Sigmoid colon (tissue), 7 donors: ENCODE data around the gene SNTB2. TPM values are rescaled to one million over a fixed set of nuclear protein-coding genes. Genes with fewer than 3 reads are reported as not detected.

Source experiments
- DNase-seq: peaks from one replicate; pipeline ENCODE4 v3.0.0-alpha.2; 2019
- H3K27ac ChIP-seq, 4 donors: fragments of 200-600 bp; sonication (generic); one replicate each; pipeline ENCODE4 v1.5.1; 2016 to 2019; ENCODE audit warnings: mild to moderate bottlenecking in 1 of 4
- H3K27me3 ChIP-seq, 3 donors: fragments of 200-600 bp; sonication (generic); one replicate each; pipeline ENCODE4 v1.5.1; 2019; ENCODE audit warnings: mild to moderate bottlenecking in 1 of 3
- H3K36me3 ChIP-seq, 4 donors: fragments of 200-600 bp; sonication (generic); one replicate each; pipeline ENCODE4 v1.5.1; 2016 to 2019
- H3K4me1 ChIP-seq, 4 donors: fragments of 200-600 bp; sonication (generic); one replicate each; pipeline ENCODE4 v1.5.1; 2017 to 2019
- H3K4me3 ChIP-seq, 4 donors: fragments of 200-600 bp; sonication (generic); one replicate each; pipeline ENCODE4 v1.5.1; 2017 to 2019; ENCODE audit warnings: mild to moderate bottlenecking in 2 of 4, moderate library complexity in 1 of 4
- H3K9me3 ChIP-seq, 4 donors: fragments of 200-600 bp in 3 of 4; sonication (generic) in 3 of 4; one replicate each; pipeline versions ENCODE4 v1.5.1 to v1.6.1; 2013 to 2019
- EP300 ChIP-seq, 4 donors: sonication (generic); formaldehyde crosslinking; IDR thresholded peaks; one replicate each; pipeline ENCODE4 v1.6.1; 2017; ENCODE audit warnings: antibody characterized with exemption in 4 of 4
- POLR2A ChIP-seq, 2 donors: fragments of 450-650 bp; IDR thresholded peaks; one replicate each; pipeline ENCODE4 v1.6.1; 2016; ENCODE audit warnings: antibody characterized with exemption in 2 of 2, mild to moderate bottlenecking in 2 of 2, moderate library complexity in 2 of 2
- POLR2AphosphoS5 ChIP-seq, 4 donors: sonication (generic); formaldehyde crosslinking; IDR thresholded peaks; one replicate each; pipeline ENCODE4 v1.6.1; 2017; ENCODE audit warnings: antibody characterized with exemption in 4 of 4
- WGBS, 2 donors: extraction: QIAGEN DNeasy Blood & Tissue Kit; methylation state at CpG; one replicate each; pipeline ENCODE4 v1.1.7; 2013; 5-methylcytosine and 5-hydroxymethylcytosine counted together
- intact Hi-C: fragments of 100-400 bp; cut with DNase I; formaldehyde crosslinking; loops from one replicate; pipeline ENCODE4 v1.15.1; 2023
- polyA plus RNA-seq, 3 donors: library from polyadenylated mRNA; stranded (reverse); fragments of 200-250 nt; gene quantifications; one replicate each; pipeline ENCODE4 v1.2.3, GENCODE V29; 2013
- total RNA-seq, 4 donors: library from RNA; depleted of rRNA; stranded (reverse); fragments of >200 nt; gene quantifications; one replicate each; pipeline ENCODE4 v1.1.0, GENCODE V29; 2016
- TF ChIP-seq, protein P1 (sequence below), 4 experiments: fragments of 450-650 bp in 3 of 4; fragments of 200-600 bp in 1 of 4; IDR thresholded peaks; one replicate each; pipeline ENCODE4 v1.5.1; 2016 to 2019; ENCODE audit warnings: antibody characterized with exemption in 4 of 4, mild to moderate bottlenecking in 3 of 4, moderate library complexity in 2 of 4
- donor health status: healthy with polysubstance abuse.
- donor health status: Bipolar disorder and iron deficiency.
- donor health status: healthy.

Gene SNTB2
- total and polyA plus RNA-seq, 7 donors = 4.2 to 38.2 (median 23.2) TPM

DNA sequence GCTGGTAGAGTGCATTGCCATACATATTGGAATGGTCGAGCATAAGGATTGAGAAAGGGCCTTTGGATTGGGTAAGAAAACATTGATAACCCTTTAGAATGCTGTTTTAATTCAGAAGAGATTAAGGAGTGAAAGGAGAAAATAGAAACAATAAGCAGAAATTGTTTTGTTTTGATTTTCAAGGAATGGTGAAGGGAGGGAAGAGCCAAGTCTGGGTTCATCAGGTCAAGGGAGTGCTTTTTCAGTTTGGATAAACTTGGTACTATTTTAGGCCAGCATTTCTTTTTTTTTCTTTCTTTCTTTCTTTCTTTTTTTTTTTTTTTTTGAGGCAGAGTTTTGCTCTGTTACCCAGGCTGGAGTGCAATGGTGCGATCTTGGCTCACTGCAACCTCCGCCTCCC, 50.3 kb downstream of the SNTB2 start:
- no peak overlapping the region for H3K27ac ChIP-seq
- no peaks in the 10 kb centered on the region for H3K9me3 ChIP-seq
- no peaks in the 10 kb centered on the region for H3K36me3 ChIP-seq
- TF ChIP-seq, protein P1, sequence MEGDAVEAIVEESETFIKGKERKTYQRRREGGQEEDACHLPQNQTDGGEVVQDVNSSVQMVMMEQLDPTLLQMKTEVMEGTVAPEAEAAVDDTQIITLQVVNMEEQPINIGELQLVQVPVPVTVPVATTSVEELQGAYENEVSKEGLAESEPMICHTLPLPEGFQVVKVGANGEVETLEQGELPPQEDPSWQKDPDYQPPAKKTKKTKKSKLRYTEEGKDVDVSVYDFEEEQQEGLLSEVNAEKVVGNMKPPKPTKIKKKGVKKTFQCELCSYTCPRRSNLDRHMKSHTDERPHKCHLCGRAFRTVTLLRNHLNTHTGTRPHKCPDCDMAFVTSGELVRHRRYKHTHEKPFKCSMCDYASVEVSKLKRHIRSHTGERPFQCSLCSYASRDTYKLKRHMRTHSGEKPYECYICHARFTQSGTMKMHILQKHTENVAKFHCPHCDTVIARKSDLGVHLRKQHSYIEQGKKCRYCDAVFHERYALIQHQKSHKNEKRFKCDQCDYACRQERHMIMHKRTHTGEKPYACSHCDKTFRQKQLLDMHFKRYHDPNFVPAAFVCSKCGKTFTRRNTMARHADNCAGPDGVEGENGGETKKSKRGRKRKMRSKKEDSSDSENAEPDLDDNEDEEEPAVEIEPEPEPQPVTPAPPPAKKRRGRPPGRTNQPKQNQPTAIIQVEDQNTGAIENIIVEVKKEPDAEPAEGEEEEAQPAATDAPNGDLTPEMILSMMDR (IDR thresholded peaks at IDR 0.05) = no peak
- TF ChIP-seq POLR2AphosphoS5 (IDR thresholded peaks at IDR 0.05) (no peak), EP300 (IDR thresholded peaks at IDR 0.05) (no peak), POLR2A (IDR thresholded peaks at IDR 0.05) (no peak)
- no peak overlapping the region for H3K4me3 ChIP-seq
- no peaks in the 10 kb centered on the region for H3K27me3 ChIP-seq
- H3K4me1 ChIP-seq = peaks cover 0 to 20% (median 10%) of the 10 kb centered on the region in 4 donors
- 91 to 100% methylated on average over 3 of the region's 3 CpGs for WGBS, 2 donors
- DNase-seq = no peak
- intact Hi-C loops = no loop called here

DNA sequence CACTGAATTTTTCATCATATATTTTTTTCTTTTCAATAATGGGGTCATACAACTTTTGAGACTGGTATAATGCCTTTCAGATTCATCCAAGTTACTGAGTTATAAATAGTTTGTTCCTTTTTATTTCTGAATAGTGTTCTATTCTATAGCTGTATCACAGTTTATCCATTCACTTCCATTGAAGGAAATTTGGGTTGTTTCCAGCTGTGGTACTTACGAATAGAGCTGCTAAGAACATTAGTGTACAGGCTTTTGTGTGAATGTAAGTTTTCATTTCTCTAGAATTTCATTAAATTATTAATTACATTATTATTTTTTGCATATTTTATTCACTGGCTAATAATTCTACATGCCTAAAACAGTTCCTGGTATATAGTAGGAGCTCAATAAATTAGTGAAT, 52.9 kb downstream of the SNTB2 start:
- intact Hi-C loops = no loop called here
- Histone ChIP-seq H3K4me3 (no peak overlapping the region), H3K36me3 (no peaks in the 10 kb centered on the region), H3K4me1 (peaks cover 0 to 31% (median 14%) of the 10 kb centered on the region in 4 donors), H3K9me3 (no peaks in the 10 kb centered on the region), H3K27me3 (no peaks in the 10 kb centered on the region), H3K27ac (no peak overlapping the region)
- 77 to 91% methylated on average over 1 of the region's 1 CpG for WGBS, 2 donors
- no peak for TF ChIP-seq POLR2AphosphoS5 (IDR thresholded peaks at IDR 0.05)
- no peak for TF ChIP-seq POLR2A (IDR thresholded peaks at IDR 0.05)
- no peak for TF ChIP-seq EP300 (IDR thresholded peaks at IDR 0.05)
- TF ChIP-seq, protein P1 (IDR thresholded peaks at IDR 0.05) = no peak
- DNase-seq = no peak

DNA sequence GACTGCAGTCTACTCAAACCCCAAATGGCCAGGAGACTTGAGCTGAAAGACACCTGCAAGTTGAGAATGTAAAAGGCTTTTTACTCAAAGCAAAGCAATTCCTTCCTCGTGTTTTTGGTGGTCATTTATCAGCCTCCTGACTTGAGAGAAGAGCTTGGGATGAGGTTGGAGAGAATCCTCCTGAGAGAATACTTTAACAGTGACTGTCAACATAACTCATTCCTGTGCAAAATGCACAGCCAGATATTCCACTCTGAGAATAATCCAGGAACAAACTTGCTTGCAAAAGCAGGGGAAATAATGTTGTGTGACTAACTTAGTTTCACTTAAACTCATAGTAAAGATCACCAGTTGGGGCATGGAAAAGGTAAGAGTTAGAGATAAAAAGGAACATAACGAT, 53.4 kb downstream of the SNTB2 start:
- no peak for DNase-seq
- 79 to 85% methylated on average over 2 of the region's 2 CpGs for WGBS, 2 donors
- TF ChIP-seq EP300 (IDR thresholded peaks at IDR 0.05) = no peak
- no peak for TF ChIP-seq POLR2A (IDR thresholded peaks at IDR 0.05)
- TF ChIP-seq POLR2AphosphoS5 (IDR thresholded peaks at IDR 0.05) = no peak
- TF ChIP-seq, protein P1 (IDR thresholded peaks at IDR 0.05) = no peak
- Histone ChIP-seq H3K36me3 (peaks cover 0 to 2% (median 0%) of the 10 kb centered on the region in 4 donors), H3K27ac (no peak overlapping the region), H3K9me3 (no peaks in the 10 kb centered on the region), H3K4me3 (no peak overlapping the region), H3K4me1 (peaks cover 0 to 31% (median 15%) of the 10 kb centered on the region in 4 donors), H3K27me3 (no peaks in the 10 kb centered on the region)
- intact Hi-C loops = no loop called here

DNA sequence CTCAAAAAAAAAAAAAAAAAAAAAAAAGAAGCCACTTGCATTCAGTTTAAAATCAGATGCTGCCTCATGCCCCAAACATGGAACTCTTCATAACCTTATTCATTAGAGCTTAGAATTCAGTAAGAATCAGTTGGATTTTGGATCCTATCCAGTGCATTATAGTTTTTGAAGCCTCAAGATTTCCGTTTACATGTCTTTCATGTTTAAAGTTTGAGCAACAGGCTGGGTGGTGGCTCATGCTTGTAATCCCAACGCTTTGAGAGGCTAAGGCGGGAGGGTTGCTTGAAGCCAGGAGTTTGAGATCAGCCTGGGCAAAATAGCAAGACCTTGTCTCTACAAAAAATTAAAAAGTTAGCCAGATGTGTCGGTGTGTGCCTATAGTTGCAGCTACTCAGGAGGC, 55.0 kb downstream of the SNTB2 start:
- H3K27me3 ChIP-seq = no peaks in the 10 kb centered on the region
- intact Hi-C loops = no loop called here
- H3K4me1 ChIP-seq = peaks cover 0 to 29% (median 12%) of the 10 kb centered on the region in 4 donors
- no peak for DNase-seq
- TF ChIP-seq, protein P1 (IDR thresholded peaks at IDR 0.05) = no peak
- no peak for TF ChIP-seq EP300 (IDR thresholded peaks at IDR 0.05)
- no peak for TF ChIP-seq POLR2A (IDR thresholded peaks at IDR 0.05)
- TF ChIP-seq POLR2AphosphoS5 (IDR thresholded peaks at IDR 0.05) = no peak
- no peaks in the 10 kb centered on the region for H3K9me3 ChIP-seq
- H3K4me3 ChIP-seq = no peak overlapping the region
- peaks cover 0 to 9% (median 2%) of the 10 kb centered on the region in 4 donors for H3K36me3 ChIP-seq
- WGBS, 2 donors = 80 to 82% methylated on average over 4 of the region's 4 CpGs
- no peak overlapping the region for H3K27ac ChIP-seq

DNA sequence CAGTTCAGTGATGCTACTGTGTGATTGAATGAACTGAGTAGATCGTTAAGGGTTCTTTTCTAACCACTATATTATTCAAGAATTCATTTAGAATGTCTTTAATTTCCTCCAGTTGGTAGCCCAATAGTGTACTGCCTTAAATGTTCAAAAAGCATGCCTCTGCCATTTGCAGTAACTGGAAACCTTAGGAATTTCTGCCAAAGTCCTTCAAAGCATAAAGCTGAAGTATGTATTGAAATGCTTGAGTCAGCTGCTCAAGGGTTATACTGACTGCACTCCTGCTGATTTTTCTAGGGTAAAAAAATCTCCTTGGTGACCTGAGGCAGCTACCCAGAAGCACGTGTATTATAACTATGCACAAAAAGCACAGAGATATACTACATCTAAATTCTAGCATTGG, 56.5 kb downstream of the SNTB2 start:
- intact Hi-C loops = no loop called here
- Histone ChIP-seq H3K36me3 (peaks cover 0 to 17% (median 4%) of the 10 kb centered on the region in 4 donors), H3K4me3 (no peak overlapping the region), H3K4me1 (peaks cover 0 to 25% (median 12%) of the 10 kb centered on the region in 4 donors), H3K27me3 (no peaks in the 10 kb centered on the region), H3K27ac (no peak overlapping the region), H3K9me3 (no peaks in the 10 kb centered on the region)
- TF ChIP-seq POLR2AphosphoS5 (IDR thresholded peaks at IDR 0.05) (no peak), EP300 (IDR thresholded peaks at IDR 0.05) (no peak), POLR2A (IDR thresholded peaks at IDR 0.05) (no peak)
- TF ChIP-seq, protein P1 (IDR thresholded peaks at IDR 0.05) = no peak
- DNase-seq = no peak
- WGBS, 2 donors = 90 to 93% methylated on average over 2 of the region's 2 CpGs
